ENCODE measurements around the gene ZNF791. TPM values are rescaled to one million over a fixed set of nuclear protein-coding genes. Genes with fewer than 3 reads are reported as not detected.
"Not testable (repeated sequence)": the region's sequence is repeated elsewhere in the genome, so short reads cannot be mapped to it uniquely, and the experiment has no call there.

ZNF791 gene
- total RNA-seq, 1 donor from 2014 or later, result 8.3 TPM

DNA sequence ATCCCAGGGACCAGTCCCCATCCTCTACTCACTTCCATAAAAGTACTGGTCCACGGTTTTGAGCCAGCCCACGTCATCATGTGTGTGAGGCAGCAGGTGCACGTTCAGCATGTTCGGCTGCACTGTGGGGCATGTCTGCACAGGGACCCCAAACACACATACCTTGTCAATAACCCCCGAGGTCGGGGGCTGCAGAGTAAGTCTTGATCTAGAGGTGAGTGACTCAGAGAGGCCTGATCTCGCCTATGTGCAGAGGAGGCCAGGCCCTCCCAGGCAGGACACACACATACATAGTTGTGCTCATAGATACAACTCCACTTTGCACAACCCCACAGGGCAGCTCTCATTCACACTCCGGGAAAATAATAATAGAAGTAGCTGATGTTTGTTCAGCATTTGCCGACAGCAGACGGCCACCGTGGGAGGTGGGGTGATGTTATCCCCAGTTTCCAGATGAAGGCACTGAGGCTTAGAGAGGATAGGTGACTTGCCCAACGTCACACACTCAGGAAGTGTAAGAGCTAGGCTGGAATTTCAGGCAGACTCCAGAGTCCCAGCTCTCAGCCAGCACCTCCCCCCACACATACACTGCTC is 55.0 kb downstream of the ZNF791 start:
- DNase-seq (ENCODE audit: low read depth in 2 of 2), result no peak

DNA sequence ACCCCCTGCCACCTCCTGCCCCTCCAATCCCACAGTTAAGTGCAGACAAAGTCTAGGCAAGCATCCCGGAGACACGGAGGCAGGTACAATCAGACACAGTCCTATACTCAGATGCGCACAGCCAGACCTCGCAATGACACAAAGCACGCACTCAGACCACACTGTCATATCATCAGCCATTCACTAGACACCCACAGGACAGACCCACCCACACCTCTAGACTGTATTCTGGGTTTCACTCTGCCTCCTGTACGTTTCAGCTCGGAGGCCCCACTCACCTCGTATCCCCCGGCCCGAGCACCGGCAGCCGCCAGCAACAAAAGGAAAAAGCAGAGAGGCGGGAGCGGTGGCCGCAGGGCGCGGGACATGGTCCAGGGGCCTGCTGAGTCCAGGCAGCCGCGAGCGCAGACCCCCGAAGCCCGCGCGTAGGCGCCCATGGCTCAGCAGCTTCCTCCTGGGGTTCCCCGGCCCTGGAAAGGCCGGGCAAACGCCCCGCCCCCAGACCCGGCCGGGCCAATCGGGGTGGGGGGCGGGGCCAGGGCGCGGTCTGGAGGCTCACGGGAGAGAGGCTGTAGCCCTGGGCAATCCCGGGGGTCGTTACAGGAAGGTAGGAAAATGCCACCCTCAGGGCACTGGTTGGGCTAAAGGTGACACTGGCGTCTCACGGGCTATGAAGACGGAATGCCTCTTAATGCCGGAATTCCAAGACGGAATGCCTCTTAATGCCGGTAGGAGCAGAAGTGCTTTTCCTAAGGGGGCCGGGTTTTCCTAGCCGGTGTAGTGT is 55.7 kb downstream of the ZNF791 start, which contains the start of the genes MAN2B1 and WDR83:
Gene MAN2B1, minus strand, starts transcription at position 478 of the 784 bp plus-strand sequence. Its CDS starts 41 bp downstream, at position 437.
Gene WDR83, plus strand, starts transcription at position 543 of the 784 bp plus-strand sequence. CDS start 2,984 bp downstream, outside the sequence.
- DNase-seq (ENCODE audit: low read depth in 2 of 2), result peak; percentile 70 to 76

DNA sequence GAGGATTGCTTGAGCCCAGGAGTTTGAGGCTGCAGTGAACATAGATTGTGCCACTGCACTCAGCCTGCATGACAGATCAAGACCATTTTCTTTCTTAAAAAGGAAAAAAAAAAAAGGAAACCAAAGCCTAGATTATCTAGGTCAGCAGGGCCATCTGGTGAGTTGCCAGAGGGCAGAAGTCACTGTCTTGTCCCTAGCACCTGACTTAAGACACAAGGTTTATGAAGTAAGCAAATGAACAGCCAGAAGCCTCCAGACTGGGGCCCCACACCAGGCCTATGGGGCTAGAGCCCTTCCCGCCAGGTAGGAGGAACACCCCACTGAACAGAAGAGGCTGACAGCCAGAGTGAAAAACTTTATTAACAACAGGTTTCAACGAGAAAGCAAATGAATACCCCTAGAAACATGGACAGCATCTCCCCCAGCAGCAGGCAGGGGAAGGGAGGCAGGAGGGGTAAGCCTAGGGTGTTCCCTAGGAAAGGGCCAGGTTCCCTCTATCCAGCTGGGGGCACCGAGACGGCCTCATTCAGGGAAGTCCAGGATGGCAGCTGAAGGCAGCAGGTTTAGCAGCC is 57.1 kb downstream of the ZNF791 start:
- no peak for DNase-seq (ENCODE audit: low read depth in 2 of 2)

DNA sequence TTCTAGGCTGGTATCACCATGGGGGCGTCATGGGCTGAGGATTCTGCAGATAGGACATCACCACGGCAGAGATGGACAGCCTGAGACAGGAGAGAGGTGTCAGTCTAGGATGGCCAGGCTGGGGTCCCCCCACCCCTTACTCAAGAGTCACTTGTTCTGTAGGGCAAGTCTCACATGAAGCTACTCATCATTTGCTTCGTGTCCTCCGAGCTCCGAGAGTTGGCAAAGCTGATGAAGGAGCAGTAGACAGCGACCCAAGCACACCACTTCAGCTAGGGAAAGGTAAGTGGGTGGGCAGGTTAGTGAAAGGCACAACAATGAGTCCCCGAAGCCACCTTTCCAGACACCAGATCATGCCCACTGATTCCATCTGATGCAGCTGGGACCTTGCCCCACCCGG is 57.6 kb downstream of the ZNF791 start:
- DNase-seq (ENCODE audit: low read depth in 2 of 2), result no peak

DNA sequence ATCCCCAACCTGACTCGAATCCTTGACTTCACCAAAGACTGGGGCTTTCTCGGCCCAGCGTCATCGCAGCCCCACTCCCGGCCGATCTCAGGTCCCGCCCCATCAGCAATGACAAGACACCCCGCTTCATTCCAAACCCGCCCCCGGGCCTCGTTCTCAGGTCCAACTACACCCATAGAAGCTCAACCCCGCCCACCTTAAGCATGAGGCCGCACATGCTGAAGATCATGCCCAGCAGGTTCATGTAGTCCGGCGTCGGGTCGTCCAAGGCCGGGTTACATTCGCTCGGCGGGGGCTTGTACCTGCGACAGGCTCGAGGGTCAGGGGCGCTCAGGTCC is 58.2 kb downstream of the ZNF791 start:
- DNase-seq (ENCODE audit: low read depth in 2 of 2), result peak; percentile 69

DNA sequence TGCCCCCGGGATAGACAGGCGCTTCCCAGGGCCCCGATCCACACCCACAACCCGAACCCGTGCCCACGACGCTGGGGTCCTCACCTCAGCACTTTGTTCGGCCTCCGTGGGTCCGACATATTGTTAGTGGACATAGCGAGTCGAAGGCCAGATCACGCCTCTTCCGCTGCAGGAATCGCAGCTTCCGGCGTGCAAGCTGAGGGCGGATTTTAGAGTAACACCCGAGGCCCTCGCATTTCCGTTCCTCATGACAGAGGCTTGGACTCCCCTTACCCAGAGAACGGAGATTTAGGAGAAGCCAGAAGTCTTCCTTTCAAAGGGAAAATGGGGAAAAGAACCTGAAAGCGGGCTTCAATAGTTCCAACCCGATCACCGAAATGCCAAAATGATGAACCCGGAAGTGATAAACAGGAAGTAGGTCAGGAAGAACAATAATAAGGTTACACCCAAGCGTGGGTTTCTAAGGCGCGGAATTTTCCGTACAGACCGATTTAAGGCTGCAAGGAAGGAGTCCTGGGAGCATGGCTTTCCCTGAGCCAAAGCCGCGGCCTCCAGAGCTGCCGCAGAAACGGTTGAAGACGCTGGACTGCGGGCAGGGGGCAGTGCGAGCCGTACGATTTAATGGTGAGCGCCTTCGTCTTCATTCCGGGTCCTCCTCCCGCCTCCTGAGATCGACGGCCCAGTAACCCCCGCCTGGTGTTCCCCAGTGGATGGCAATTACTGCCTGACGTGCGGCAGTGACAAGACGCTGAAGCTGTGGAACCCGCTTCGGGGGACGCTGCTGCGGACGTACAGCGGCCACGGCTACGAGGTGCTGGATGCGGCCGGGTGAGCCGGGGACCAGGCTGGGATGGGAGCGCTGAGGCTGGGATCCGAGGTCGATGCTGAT is 58.8 kb downstream of the ZNF791 start:
- DNase-seq (ENCODE audit: low read depth in 2 of 2), result peak; percentile 90 to 91

DNA sequence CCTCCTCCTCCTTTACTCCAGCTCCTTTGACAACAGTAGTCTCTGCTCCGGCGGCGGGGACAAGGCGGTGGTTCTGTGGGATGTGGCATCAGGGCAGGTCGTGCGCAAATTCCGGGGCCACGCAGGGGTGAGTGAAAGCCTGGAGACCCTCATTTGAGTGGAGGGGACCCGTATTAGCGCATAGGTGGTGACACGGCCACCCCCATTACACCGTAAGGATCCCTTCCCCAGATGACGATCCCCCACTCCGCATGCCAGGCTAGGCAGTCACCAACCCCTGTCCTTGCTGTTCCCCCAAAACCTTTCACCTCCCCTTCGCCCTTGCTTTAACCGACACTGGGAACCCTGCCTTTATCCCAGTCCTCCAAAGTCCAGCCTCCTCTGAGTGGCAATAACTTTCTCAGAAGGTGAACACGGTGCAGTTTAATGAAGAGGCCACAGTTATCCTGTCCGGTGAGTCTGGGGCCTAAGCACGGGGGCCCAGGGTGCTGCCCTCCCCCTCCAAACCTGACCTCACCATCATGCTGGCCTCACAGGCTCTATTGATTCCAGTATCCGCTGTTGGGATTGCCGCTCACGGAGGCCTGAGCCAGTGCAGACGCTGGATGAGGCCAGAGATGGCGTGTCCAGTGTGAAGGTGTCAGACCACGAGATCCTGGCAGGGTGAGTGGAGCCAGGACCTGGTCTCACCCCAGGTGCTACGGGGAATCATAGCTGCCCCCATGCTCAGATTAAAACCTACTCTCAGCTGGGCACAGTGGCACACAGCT is 59.6 kb downstream of the ZNF791 start:
- DNase-seq (ENCODE audit: low read depth in 2 of 2), result no peak

DNA sequence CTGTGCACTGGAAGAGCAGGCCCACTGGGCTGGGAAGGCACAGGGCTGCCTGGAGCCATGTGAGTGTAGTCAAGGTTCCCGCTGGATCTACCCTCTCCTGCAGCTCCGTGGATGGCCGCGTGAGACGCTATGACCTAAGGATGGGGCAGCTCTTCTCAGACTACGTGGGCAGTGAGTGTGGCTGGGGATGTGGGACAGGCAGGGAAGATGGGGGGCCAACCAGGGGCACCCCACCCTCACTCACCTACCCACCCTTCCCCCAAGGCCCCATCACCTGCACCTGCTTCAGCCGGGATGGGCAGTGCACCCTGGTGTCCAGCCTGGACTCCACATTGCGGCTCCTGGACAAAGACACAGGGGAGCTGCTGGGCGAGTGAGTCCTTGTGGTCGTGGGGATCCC is 62.0 kb downstream of the ZNF791 start:
- DNase-seq (ENCODE audit: low read depth in 2 of 2), result no peak

DNA sequence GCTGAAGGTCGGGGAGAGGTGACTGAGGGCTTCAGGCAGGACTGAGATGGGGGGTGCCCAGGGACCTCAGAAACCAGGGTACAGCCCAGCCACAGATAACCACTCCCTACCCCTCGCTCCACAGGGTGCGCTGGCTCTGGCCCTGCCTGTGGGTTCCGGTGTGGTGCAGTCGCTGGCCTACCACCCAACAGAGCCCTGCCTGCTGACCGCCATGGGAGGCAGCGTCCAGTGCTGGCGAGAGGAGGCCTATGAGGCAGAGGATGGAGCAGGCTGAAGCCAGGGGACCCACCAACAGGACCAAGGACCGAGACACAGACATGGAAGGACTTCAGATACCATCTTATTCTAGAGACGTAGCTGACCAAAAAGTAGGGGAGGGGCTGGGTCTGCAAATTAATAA is 64.7 kb downstream of the ZNF791 start:
- no peak for DNase-seq (ENCODE audit: low read depth in 2 of 2)

DNA sequence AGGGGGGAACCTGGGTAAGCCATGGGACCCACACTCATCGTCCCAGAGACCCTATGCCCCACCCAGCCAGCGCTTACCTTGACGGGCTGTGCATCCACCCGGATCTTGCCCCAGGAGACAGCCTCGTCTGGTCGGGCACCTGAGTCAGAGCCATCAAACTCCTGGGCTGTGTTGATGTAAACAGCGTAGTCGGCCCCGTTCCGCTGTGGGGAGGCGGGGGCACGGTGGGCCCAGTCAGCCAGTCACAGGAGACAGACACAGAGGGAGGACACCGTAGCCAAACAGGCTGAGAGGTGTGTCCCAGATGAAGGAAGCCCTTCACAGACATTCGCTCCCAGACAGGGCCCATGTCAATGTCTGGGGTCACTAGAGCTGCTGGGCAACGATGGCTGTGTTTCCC is 65.2 kb downstream of the ZNF791 start:
- no peak for DNase-seq (ENCODE audit: low read depth in 2 of 2)

DNA sequence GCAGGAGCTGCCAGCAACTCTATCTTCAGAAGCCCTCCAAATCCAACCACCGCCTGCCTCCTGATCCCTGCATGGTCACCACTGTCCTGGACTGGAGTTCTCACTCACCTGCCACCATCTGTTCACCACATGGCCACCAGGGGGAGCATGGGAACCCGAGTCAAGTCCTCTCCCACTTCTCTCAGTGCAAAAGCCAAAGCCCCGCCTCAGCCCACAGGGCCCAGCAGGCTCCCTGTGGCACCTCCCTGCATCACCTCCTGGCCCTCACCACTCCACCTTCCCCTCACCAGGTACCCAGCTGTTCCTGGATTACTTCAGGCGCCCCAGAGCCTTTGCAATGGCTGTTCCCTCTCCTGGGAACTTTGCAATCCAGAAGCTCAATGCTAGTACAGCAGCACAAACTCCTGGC is 65.7 kb downstream of the ZNF791 start:
- DNase-seq (ENCODE audit: low read depth in 2 of 2), result peak; percentile 71 to 85

DNA sequence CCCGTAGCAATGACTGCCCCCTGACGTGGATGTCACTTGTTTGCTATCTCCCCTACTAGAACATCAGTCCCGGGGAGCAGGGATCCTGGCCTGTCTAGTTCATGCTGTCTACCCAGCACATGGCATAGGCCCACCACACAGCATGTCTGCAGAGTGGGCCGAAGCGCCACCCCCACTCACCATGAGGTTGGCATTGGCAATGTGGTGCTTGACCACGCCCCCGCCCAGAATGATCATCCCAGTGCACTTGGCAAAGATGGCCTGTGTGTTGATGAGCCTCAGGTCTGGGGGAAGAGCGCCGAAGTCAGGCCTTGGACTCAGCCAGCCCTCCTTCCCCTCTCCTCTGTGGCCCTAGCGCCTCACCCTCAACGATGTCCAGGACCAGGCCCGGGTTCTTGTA is 66.2 kb downstream of the ZNF791 start:
- DNase-seq (ENCODE audit: low read depth in 2 of 2), result no peak

DNA sequence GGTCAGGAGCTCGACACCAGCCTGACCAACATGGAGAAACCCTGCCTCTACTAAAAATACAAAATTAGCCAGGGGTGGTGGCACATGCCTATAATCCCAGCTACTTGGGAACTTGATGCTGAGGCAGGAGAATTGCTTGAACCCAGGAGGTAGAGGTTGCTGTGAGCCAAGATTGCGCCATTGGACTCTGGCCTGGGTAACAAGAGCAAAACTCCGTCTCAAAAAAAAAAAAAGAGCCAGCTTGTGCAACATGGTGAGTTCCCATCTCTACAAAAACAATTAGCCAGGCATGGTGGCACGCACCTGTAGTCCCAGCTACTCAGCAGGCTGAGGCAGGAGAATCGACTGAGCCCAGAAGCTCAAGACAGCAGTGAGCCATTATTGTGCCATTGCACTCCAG is 67.3 kb downstream of the ZNF791 start:
- not testable (repeated sequence) for DNase-seq (ENCODE audit: low read depth in 2 of 2)

DNA sequence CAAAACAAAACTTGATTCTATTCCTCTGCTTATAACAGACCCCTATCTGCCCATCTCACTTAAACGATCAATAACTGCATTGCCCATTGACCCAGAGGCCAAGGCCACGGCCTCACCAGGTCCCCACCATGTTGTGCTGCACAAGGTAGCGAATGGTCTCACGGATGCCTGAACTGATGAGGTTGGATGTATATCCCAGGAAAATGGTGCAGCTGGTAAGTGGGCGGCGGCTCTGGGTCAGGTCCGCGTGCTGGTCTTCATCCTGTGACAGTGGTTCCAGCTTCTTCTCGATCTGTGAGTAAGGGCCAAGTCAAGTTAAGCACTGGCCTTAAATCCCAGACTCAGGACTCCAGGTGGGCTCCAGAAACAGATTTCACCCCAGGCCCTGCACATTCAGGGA is 69.3 kb downstream of the ZNF791 start:
- DNase-seq (ENCODE audit: low read depth in 2 of 2), result no peak

DNA sequence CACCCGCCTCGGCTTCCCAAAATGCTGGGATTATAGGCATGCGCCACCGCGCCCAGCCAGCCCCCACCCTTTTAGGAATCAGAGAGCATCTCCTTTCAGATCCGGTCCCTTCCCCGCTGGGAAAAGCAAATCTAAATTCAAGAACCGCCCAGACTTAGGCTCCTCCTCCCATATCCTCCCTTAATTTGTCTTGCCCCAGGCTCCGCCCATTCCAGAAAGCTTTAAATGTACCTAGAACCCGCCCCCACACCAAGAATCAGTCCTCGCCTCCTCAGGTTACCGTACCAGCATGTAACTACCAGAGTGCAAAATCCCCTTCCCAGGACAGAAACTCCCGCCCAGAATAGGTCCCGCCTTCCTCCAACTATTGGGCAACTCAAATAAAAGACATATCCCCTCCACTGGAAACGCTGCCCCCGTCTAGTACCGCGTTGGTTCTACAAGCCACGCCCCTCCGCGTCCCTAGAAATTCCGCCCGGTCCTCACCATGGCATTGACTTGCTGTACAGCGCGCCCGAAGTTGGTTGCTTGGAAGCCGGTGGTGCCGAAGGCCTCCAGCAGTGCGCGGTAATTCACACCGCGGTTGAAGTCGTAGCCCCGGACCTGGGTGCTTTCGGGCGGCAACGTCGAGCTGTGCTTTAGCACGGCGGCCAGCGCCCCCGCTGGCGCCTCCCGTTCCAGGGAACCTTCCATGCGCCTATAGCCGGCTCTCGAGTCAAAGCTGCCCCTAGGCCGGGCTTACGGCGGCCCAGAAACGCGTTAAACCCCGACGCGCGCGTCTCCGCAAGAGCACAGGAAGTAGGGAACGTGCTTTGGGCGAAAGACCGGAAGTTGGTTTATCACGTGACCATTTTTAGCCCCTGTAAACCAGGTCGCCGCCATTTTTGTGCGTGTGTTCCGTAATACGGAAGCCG is 70.6 kb downstream of the ZNF791 start, which contains the start of gene DHPS:
Gene DHPS, minus strand, starts transcription at position 807 of the 914 bp plus-strand sequence. Its CDS starts 114 bp downstream, at position 693.
- peak; percentile 98 for DNase-seq (ENCODE audit: low read depth in 2 of 2)

Other genes starting within 250 kb of the ZNF791 start
- gene ZNF442, start 245.2 kb upstream of the ZNF791 start, total RNA-seq, result 1.1 and 2.8 TPM in 2 replicates
- 3.9 and 7.5 TPM in 2 replicates for gene ZNF799, start 209.6 kb upstream of the ZNF791 start, total RNA-seq
- gene ZNF443, start 169.9 kb upstream of the ZNF791 start, total RNA-seq, result 3.7 and 6.9 TPM in 2 replicates
- 2.6 and 4.4 TPM in 2 replicates for gene ZNF709, start 126.1 kb upstream of the ZNF791 start, total RNA-seq
- gene ZNF564, start 59.4 kb upstream of the ZNF791 start, total RNA-seq, result 6.5 and 11.1 TPM in 2 replicates
- 5.2 and 6.9 TPM in 2 replicates for gene ZNF490, start 107 bp upstream of the ZNF791 start, total RNA-seq
- gene MAN2B1, start 55.8 kb downstream of the ZNF791 start, total RNA-seq, result 37.0 and 77.2 TPM in 2 replicates
- gene WDR83, start 55.9 kb downstream of the ZNF791 start, total RNA-seq, result 6.3 and 9.1 TPM in 2 replicates
- 40.8 and 41.1 TPM in 2 replicates for gene DHPS, start 71.0 kb downstream of the ZNF791 start, total RNA-seq
- not detected in 2 replicates for gene GNG14, start 77.1 kb downstream of the ZNF791 start, total RNA-seq
- gene FBXW9, start 85.7 kb downstream of the ZNF791 start, total RNA-seq, result 3.8 and 5.2 TPM in 2 replicates
- gene TNPO2, start 113.0 kb downstream of the ZNF791 start, total RNA-seq, result 14.4 and 19.4 TPM in 2 replicates
- 124 and 182 TPM in 2 replicates for gene TRIR, start 123.8 kb downstream of the ZNF791 start, total RNA-seq
- gene GET3, start 126.6 kb downstream of the ZNF791 start, total RNA-seq, result 67.8 and 73.8 TPM in 2 replicates
- not detected in 2 replicates for gene BEST2, start 140.9 kb downstream of the ZNF791 start, total RNA-seq
- 5.4 and 9.3 TPM in 2 replicates for gene HOOK2, start 164.6 kb downstream of the ZNF791 start, total RNA-seq
- 59.3 and 124 TPM in 2 replicates for gene JUNB, start 180.6 kb downstream of the ZNF791 start, total RNA-seq
- 185 and 189 TPM in 2 replicates for gene PRDX2, start 190.9 kb downstream of the ZNF791 start, total RNA-seq
- gene THSD8, start 191.1 kb downstream of the ZNF791 start, total RNA-seq, result 0.20 TPM in 1 of 2 replicates, not detected in the other
- gene RNASEH2A, start 195.7 kb downstream of the ZNF791 start, total RNA-seq, result 7.1 and 9.8 TPM in 2 replicates
- gene RTBDN, start 223.7 kb downstream of the ZNF791 start, total RNA-seq, result not detected in 2 replicates
- gene MAST1, start 227.6 kb downstream of the ZNF791 start, total RNA-seq, result 0.44 and 0.60 TPM in 2 replicates